Measurements from ENCODE around the gene NTM. TPM values are rescaled to one million over a fixed set of nuclear protein-coding genes. Genes with fewer than 3 reads are reported as not detected.

The NTM gene
- polyA plus RNA-seq, 2 donors: 0.24 to 1.1 TPM

DNA sequence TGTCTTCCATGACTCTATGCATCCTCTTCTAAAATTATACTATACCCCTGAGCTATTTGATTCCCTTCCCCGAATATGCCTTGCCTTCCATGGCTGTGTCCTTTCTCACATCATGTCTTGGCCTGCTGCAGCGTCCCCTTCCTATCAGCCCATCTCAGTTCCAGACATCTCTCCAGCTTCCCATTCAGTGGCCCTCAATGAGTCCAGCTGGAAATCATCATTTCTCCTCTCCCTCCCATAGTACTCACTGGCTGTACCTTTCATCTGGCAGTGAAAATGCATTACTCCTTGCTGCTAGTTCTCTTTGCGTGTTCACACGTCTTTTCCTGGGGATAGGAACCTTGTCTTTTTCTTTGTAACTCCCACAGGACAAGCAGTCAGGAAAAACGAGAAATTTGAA is 486.8 kb downstream of the NTM start:
- WGBS, 2 donors: 71 to 72% methylated on average over 5 of the region's 5 CpGs

DNA sequence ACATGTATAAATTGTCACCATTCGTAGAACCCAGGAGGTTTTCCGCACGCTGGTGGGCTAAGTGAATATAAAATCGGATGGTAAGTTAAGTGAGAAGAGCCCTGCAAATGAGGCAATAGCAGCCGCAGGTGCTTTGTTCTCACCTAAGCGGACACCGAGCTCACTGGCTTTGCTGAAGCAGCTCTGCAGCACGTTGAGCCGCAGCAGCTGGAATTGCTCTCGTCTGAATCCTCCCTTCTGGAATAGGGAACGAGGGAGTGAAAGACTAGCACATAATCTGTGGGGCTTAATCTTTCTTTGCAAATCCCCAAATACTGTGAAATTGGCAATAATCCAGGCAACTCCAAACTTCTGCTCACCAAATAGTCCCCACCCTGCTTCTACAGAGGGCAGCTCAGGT is 488.1 kb downstream of the NTM start:
- Histone ChIP-seq H3K9me3 (ENCODE audit: control insufficient read depth in 2 of 2, insufficient read depth in 1 of 2, low read depth in 1 of 2, low read length in 1 of 2) (peaks cover 0 to 3% of the 10 kb centered on the region in 2 donors), H3K36me3 (ENCODE audit: control insufficient read depth in 2 of 2, insufficient read depth in 2 of 2, low read length in 1 of 2) (no peaks in the 10 kb centered on the region), H3K27ac (ENCODE audit: low read depth in 2 of 2, low read length in 1 of 2) (no peak overlapping the region), H3K27me3 (ENCODE audit: control insufficient read depth in 1 of 2, insufficient read depth in 2 of 2, low read length in 2 of 2) (no peaks in the 10 kb centered on the region), H3K4me3 (ENCODE audit: low read depth in 1 of 2, low read length in 2 of 2) (no peak overlapping the region), H3K4me1 (ENCODE audit: control insufficient read depth in 2 of 2, insufficient read depth in 2 of 2, low read length in 1 of 2) (peaks cover 0 to 3% of the 10 kb centered on the region in 2 donors)
- WGBS, 2 donors: 53 to 60% methylated on average over 11 of the region's 11 CpGs

More for the DNA sequence above, 486.8 kb downstream of the NTM start:
- Histone ChIP-seq H3K27me3 (ENCODE audit: control insufficient read depth in 1 of 2, insufficient read depth in 2 of 2, low read length in 2 of 2) (no peaks in the 10 kb centered on the region), H3K4me3 (ENCODE audit: low read depth in 1 of 2, low read length in 2 of 2) (no peak overlapping the region), H3K4me1 (ENCODE audit: control insufficient read depth in 2 of 2, insufficient read depth in 2 of 2, low read length in 1 of 2) (peaks cover 0 to 3% of the 10 kb centered on the region in 2 donors), H3K27ac (ENCODE audit: low read depth in 2 of 2, low read length in 1 of 2) (no peak overlapping the region), H3K36me3 (ENCODE audit: control insufficient read depth in 2 of 2, insufficient read depth in 2 of 2, low read length in 1 of 2) (no peaks in the 10 kb centered on the region), H3K9me3 (ENCODE audit: control insufficient read depth in 2 of 2, insufficient read depth in 1 of 2, low read depth in 1 of 2, low read length in 1 of 2) (peaks cover 0 to 3% of the 10 kb centered on the region in 2 donors)

DNA sequence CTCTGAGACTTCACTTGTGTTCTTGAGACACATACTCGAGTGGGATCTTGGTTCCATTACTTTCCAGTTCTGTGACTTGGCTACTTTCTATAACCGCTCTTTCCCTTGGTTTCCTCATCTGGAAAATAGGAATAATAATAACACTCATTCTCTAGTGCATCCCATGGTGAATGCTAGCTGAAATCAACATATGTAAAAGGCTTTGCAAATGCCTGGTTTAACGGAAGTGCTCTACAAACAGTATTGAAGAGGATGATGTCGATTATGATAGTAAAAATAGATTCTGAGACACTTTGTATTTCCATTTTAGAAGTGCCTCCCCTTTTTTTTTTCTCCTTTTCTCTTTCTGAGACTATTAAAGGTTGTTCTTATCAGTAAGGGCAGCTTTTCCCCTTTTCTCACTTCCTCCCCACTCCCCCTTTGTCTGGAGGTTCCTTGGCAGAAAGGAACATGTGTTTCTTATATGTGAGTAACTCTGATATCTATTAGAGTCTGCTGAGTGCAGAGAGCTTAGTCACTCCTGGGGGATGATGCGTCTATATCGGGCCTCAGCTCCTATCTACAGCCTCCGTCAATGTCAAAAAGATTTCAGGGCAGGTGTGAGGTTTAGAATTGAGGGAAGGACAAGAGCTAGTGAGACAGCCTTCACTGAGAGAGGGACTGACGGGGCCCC is 489.3 kb downstream of the NTM start:
- H3K36me3 ChIP-seq (ENCODE audit: control insufficient read depth in 2 of 2, insufficient read depth in 2 of 2, low read length in 1 of 2): no peaks in the 10 kb centered on the region
- H3K4me3 ChIP-seq (ENCODE audit: low read depth in 1 of 2, low read length in 2 of 2): no peak overlapping the region
- H3K27me3 ChIP-seq (ENCODE audit: control insufficient read depth in 1 of 2, insufficient read depth in 2 of 2, low read length in 2 of 2): no peaks in the 10 kb centered on the region
- H3K9me3 ChIP-seq (ENCODE audit: control insufficient read depth in 2 of 2, insufficient read depth in 1 of 2, low read depth in 1 of 2, low read length in 1 of 2): peaks cover 0 to 3% of the 10 kb centered on the region in 2 donors
- H3K4me1 ChIP-seq (ENCODE audit: control insufficient read depth in 2 of 2, insufficient read depth in 2 of 2, low read length in 1 of 2): peaks cover 0 to 3% of the 10 kb centered on the region in 2 donors
- no peak overlapping the region for H3K27ac ChIP-seq (ENCODE audit: low read depth in 2 of 2, low read length in 1 of 2)
- 59 to 70% methylated on average over 8 of the region's 8 CpGs for WGBS, 2 donors

DNA sequence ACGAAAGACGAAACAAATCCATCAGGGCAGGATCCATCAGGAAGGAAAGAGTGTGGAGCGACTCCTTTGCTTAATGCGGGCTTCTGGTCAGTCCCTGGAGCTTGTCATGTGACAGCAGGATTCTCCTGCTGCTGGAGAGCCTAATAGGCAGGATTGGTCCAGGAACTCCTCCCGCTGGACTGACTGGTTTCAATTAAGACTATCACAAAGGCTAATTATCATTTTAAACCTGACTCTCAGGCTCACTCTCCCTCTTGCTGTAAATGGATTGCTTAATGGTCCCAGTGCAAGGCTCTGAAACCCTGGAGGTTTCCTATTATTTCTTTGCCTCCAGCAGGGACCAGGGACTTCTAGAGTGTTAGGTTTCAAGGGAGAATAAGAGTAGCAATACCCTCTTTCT is 493.8 kb downstream of the NTM start:
- WGBS, 2 donors: 73 to 74% methylated on average over 5 of the region's 5 CpGs

DNA sequence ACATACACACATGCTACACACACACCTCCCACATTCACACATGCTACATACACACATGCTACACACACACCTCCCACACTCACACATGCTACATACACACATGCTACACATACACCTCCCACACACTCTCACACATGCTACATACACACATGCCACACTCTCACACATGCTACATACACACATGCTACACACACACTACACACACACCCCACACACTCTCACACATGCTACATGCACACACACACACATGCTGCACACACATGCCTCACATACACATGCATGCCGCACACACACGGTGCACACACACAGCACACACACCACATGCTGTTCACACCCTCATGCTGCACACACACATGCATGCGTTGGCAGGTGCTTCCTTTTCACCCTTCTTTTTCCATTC is 495.4 kb downstream of the NTM start:
- Histone ChIP-seq H3K4me3 (ENCODE audit: low read depth in 1 of 2, low read length in 2 of 2) (no peak overlapping the region), H3K9me3 (ENCODE audit: control insufficient read depth in 2 of 2, insufficient read depth in 1 of 2, low read depth in 1 of 2, low read length in 1 of 2) (peaks cover 0 to 4% of the 10 kb centered on the region in 2 donors), H3K4me1 (ENCODE audit: control insufficient read depth in 2 of 2, insufficient read depth in 2 of 2, low read length in 1 of 2) (peaks cover 0 to 1% of the 10 kb centered on the region in 2 donors), H3K27me3 (ENCODE audit: control insufficient read depth in 1 of 2, insufficient read depth in 2 of 2, low read length in 2 of 2) (no peaks in the 10 kb centered on the region), H3K27ac (ENCODE audit: low read depth in 2 of 2, low read length in 1 of 2) (no peak overlapping the region), H3K36me3 (ENCODE audit: control insufficient read depth in 2 of 2, insufficient read depth in 2 of 2, low read length in 1 of 2) (no peaks in the 10 kb centered on the region)
- WGBS, 2 donors: 91 to 93% methylated on average over 3 of the region's 3 CpGs

More for the DNA sequence above, 493.8 kb downstream of the NTM start:
- H3K4me1 ChIP-seq (ENCODE audit: control insufficient read depth in 2 of 2, insufficient read depth in 2 of 2, low read length in 1 of 2): peaks cover 0 to 3% of the 10 kb centered on the region in 2 donors
- no peak overlapping the region for H3K27ac ChIP-seq (ENCODE audit: low read depth in 2 of 2, low read length in 1 of 2)
- H3K27me3 ChIP-seq (ENCODE audit: control insufficient read depth in 1 of 2, insufficient read depth in 2 of 2, low read length in 2 of 2): no peaks in the 10 kb centered on the region
- no peak overlapping the region for H3K4me3 ChIP-seq (ENCODE audit: low read depth in 1 of 2, low read length in 2 of 2)
- H3K9me3 ChIP-seq (ENCODE audit: control insufficient read depth in 2 of 2, insufficient read depth in 1 of 2, low read depth in 1 of 2, low read length in 1 of 2): peaks cover 0 to 4% of the 10 kb centered on the region in 2 donors
- no peaks in the 10 kb centered on the region for H3K36me3 ChIP-seq (ENCODE audit: control insufficient read depth in 2 of 2, insufficient read depth in 2 of 2, low read length in 1 of 2)

DNA sequence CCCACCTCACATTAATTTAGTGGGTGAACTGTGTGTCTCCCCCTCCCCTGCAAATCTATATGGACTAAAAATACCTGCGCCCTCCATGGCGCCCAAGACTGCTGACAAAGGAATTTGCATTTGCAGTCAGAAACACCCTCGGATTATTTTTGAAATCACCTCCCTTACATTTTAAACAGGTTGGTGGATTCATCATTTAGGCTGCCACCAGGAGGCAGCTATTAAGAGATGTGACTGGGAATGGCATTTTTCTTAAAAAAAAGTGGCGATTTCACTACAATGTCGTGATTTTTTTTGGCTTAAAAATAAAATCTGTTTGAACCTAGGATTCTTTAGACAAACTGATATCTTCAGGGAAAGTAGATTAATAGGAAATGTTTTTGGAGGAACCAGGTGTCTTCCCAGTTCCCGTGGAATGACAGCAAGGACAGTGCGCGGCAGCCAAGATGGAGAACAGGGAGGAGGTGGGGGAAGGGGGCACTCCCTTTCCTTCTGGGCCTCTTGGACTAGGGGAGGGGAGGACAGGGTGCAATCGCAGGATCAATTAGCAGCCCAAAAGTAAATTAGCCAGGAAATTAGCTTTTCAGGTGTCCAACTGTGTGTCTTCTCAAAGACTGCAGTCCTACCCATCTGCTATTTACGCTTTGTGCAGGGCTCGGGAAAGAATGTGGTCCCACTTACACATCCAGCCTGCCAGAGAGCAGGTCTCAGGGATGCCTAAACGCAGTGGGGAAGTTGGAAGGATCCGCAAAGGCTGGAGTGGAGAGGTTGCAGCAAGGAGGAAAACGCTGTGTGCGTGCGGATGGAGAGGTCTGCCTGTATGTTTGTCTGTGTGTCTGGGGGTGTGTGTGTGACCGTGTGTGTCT is 496.4 kb downstream of the NTM start:
- H3K9me3 ChIP-seq (ENCODE audit: control insufficient read depth in 2 of 2, insufficient read depth in 1 of 2, low read depth in 1 of 2, low read length in 1 of 2): peaks cover 0 to 4% of the 10 kb centered on the region in 2 donors
- no peaks in the 10 kb centered on the region for H3K4me1 ChIP-seq (ENCODE audit: control insufficient read depth in 2 of 2, insufficient read depth in 2 of 2, low read length in 1 of 2)
- no peaks in the 10 kb centered on the region for H3K36me3 ChIP-seq (ENCODE audit: control insufficient read depth in 2 of 2, insufficient read depth in 2 of 2, low read length in 1 of 2)
- H3K27me3 ChIP-seq (ENCODE audit: control insufficient read depth in 1 of 2, insufficient read depth in 2 of 2, low read length in 2 of 2): no peaks in the 10 kb centered on the region
- 77 to 80% methylated on average over 17 of the region's 17 CpGs for WGBS, 2 donors
- no peak overlapping the region for H3K27ac ChIP-seq (ENCODE audit: low read depth in 2 of 2, low read length in 1 of 2)
- no peak overlapping the region for H3K4me3 ChIP-seq (ENCODE audit: low read depth in 1 of 2, low read length in 2 of 2)

DNA sequence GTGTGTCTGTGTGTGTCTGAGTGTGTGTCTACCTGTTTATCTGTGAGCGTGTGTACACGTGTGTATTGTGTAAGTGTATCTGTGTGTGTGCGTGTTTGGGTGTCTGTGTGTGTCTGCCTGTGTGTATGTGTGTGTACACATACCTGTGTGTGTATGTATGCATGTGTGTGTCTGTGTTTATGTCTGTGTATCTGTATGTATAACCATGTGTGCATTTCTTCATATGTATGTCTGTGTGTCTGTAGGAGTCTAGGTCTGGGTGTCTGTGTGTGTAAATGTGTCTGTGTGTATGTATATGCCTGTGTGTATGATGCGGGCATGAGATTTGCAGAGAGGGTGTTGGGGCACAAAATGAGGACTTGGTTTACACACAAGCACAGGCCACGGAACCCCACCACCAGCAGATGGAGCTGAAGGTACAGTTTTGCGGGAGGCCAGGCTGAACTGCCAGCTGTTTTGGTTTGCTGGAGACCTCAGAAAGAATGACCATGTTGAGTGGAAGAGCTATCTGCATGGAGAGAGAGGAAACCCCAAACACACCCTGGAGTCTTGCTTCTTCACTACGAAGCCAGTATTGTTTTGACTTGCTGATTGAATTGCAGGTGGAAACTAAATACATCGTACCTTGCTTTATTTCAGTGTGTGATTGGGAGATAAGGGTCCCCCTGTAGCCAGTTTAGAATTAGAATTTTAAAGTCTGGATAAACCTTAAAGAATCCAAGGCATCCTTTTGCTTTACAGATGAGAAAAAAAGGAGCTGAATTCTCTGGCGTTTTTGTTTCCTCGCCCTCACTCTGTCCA is 497.2 kb downstream of the NTM start:
- Histone ChIP-seq H3K27me3 (ENCODE audit: control insufficient read depth in 1 of 2, insufficient read depth in 2 of 2, low read length in 2 of 2) (no peaks in the 10 kb centered on the region), H3K27ac (ENCODE audit: low read depth in 2 of 2, low read length in 1 of 2) (no peak overlapping the region), H3K9me3 (ENCODE audit: control insufficient read depth in 2 of 2, insufficient read depth in 1 of 2, low read depth in 1 of 2, low read length in 1 of 2) (peaks cover 0 to 4% of the 10 kb centered on the region in 2 donors), H3K36me3 (ENCODE audit: control insufficient read depth in 2 of 2, insufficient read depth in 2 of 2, low read length in 1 of 2) (no peaks in the 10 kb centered on the region), H3K4me3 (ENCODE audit: low read depth in 1 of 2, low read length in 2 of 2) (no peak overlapping the region), H3K4me1 (ENCODE audit: control insufficient read depth in 2 of 2, insufficient read depth in 2 of 2, low read length in 1 of 2) (no peaks in the 10 kb centered on the region)
- WGBS, 2 donors: 45 to 51% methylated on average over 10 of the region's 10 CpGs

DNA sequence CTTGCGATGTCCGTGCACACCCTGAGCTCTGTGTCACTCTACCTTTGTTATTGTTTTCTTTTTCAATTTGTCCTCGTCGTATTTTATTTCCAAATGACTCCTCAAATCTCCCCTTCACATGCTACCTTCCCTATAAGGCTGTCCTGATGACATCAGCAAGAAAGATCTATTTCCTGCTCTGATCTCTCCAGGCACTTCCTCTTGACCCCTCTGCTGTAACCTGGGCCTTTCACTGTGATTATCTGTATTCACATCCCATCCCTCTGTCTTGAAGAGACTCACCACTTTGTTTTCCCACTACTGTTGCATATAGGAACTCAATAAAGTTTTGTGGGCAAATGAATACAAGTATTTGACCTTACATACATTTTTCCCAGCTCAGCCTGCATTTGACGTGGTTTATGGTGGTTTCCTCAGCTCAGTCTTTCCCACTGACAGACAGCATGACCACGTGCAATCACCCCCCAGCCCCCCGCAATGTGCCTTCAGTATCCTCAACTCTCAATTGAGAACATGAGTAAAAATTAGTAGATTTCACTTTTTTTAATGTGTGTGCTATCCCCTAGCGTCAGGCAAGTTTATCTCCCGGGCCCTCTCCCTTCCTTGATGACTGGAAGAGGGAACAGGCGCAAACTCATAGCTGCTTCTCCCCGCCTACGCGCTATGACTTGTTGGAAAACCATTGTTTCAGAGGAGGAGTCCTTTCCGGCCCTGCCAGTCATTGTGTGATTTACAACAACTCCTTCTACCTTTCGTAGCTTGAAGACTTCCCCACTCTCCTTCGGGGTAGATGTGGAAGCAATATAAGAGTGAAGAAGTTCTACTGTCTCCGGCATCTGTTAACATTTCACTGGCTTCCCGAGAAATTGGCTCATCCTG is 498.5 kb downstream of the NTM start:
- 76 to 80% methylated on average over 18 of the region's 18 CpGs for WGBS, 2 donors

More for the DNA sequence above, 498.5 kb downstream of the NTM start:
- Histone ChIP-seq H3K27ac (ENCODE audit: low read depth in 2 of 2, low read length in 1 of 2) (no peak overlapping the region), H3K4me1 (ENCODE audit: control insufficient read depth in 2 of 2, insufficient read depth in 2 of 2, low read length in 1 of 2) (no peaks in the 10 kb centered on the region), H3K27me3 (ENCODE audit: control insufficient read depth in 1 of 2, insufficient read depth in 2 of 2, low read length in 2 of 2) (no peaks in the 10 kb centered on the region), H3K4me3 (ENCODE audit: low read depth in 1 of 2, low read length in 2 of 2) (no peak overlapping the region), H3K9me3 (ENCODE audit: control insufficient read depth in 2 of 2, insufficient read depth in 1 of 2, low read depth in 1 of 2, low read length in 1 of 2) (peaks cover 0 to 4% of the 10 kb centered on the region in 2 donors), H3K36me3 (ENCODE audit: control insufficient read depth in 2 of 2, insufficient read depth in 2 of 2, low read length in 1 of 2) (no peaks in the 10 kb centered on the region)
